Esophagus squamous epithelium (tissue), 4 donors: ENCODE measurements around the gene GRK1.
"Not testable (repeated sequence)": the region's sequence is repeated elsewhere in the genome, so short reads cannot be mapped to it uniquely, and the experiment has no call there.

Source experiments
- CTCF ChIP-seq, 6 experiments: fragments of 450-650 bp in 4 of 6; fragments of 200-600 bp in 2 of 6; sonication (generic) in 2 of 6; IDR thresholded peaks; one replicate each; pipeline ENCODE4 v1.5.1; 2016 to 2019; ENCODE audit warnings: antibody characterized with exemption in 6 of 6, mild to moderate bottlenecking in 4 of 6, moderate library complexity in 4 of 6
- POLR2A ChIP-seq, 4 donors: fragments of 450-650 bp; IDR thresholded peaks; one replicate each; pipeline ENCODE4 v1.6.1; 2017; ENCODE audit warnings: antibody characterized with exemption in 4 of 4, mild to moderate bottlenecking in 4 of 4, moderate library complexity in 3 of 4

GRCh38 chr13:113725329-113726105 lies 58.5 kb downstream of the GRK1 start:
- TF ChIP-seq CTCF, POLR2A (IDR thresholded peaks at IDR 0.05): not testable (repeated sequence)
